ENCODE data around the gene LRMDA. TPM values are rescaled to one million over a fixed set of nuclear protein-coding genes. Genes with fewer than 3 reads are reported as not detected.

Gene LRMDA
- total and polyA plus RNA-seq, 2 of the 4 experiments (the other 2 are of a cell fraction), result 0.07 TPM; not detected in 1

GRCh38 chr10:75395932-75396630, 35.3 kb upstream of the LRMDA start:
- H3K27me3 ChIP-seq (ENCODE audit: control insufficient read depth, insufficient read depth, low read length), result no peaks in the 10 kb centered on the region
- peak overlapping the region; percentile 93 for H4K91ac ChIP-seq (ENCODE audit: insufficient read depth, low read depth, low read length)
- DNase-seq (no peak), ATAC-seq (ENCODE audit: low read depth) (peak; percentile 5)
- H3K79me1 ChIP-seq (ENCODE audit: low read depth in 1 of 2, low read length in 2 of 2), result peaks cover 3 to 21% of the 10 kb centered on the region in 2 experiments
- peak overlapping the region; percentile 96; the same call in 2 of the 3 replicates for H2BK15ac ChIP-seq (ENCODE audit: low read depth, low read length)
- BruUV-seq (replicated peaks), result no TSS peak
- peak overlapping the region; percentile 8 for H4K5ac ChIP-seq (ENCODE audit: low read depth, low read length)
- H4K20me1 ChIP-seq (ENCODE audit: insufficient read depth, low read length), result peaks cover 16% of the 10 kb centered on the region; the same call in 1 of the 2 replicates
- peak overlapping the region; percentile 95 for H3K4ac ChIP-seq (ENCODE audit: low read depth, low read length)
- H4K8ac ChIP-seq (ENCODE audit: low read depth in 2 of 2, low read length in 2 of 2), result peak overlapping the region; percentile 84 to 92
- H3K23ac ChIP-seq (ENCODE audit: low read depth, low read length), result peak overlapping the region; percentile 95
- H3K4me3 ChIP-seq (ENCODE audit: insufficient read depth, low read depth, low read length), result peak overlapping the region; percentile 99
- peaks cover 34% of the 10 kb centered on the region for H3K36me3 ChIP-seq (ENCODE audit: control insufficient read depth, insufficient read depth, low read length)
- H2AK9ac ChIP-seq (replicated peaks; ENCODE audit: low read depth, low read length, poor library complexity), result peak overlapping the region; percentile 92
- CTCF ChIA-PET, result interaction anchor here (0.6 to 1.5 kb wide), 8 partner anchors 9 to 1932 kb away, joined by 3 to 7 read pairs (median 4); no protein-coding TSS in a partner anchor
- peak overlapping the region; percentile 83 for H2BK20ac ChIP-seq (ENCODE audit: low read depth, low read length)
- peak overlapping the region; percentile 81 for H3K4me2 ChIP-seq (ENCODE audit: low read depth, low read length)
- H3K27ac ChIP-seq (ENCODE audit: insufficient read depth, low read length), result peak overlapping the region; percentile 98
- H2BK5ac ChIP-seq (ENCODE audit: low read depth, low read length, poor library complexity, severe bottlenecking), result peak overlapping the region; percentile 83
- intact Hi-C loops (cut with micrococcal nuclease) (loop anchor here (1.0 to 5.0 kb wide), 3 partner anchors 101 to 284 kb away; partner anchors contain the start of gene SAMD8), dilution Hi-C loops (cut with HindIII; ENCODE audit: low sequenced_read_pairs, unreplicated experiment) (no loop called here), in situ Hi-C loops (cut with MboI; ENCODE audit: low sequenced_read_pairs) (loop anchor here (5.0 to 10.0 kb wide), 2 partner anchors 101 to 1716 kb away; no protein-coding TSS in a partner anchor)
- H3K9me3 ChIP-seq (ENCODE audit: control insufficient read depth, insufficient read depth, low read length), result no peaks in the 10 kb centered on the region
- peak overlapping the region; percentile 91 for H2BK120ac ChIP-seq (ENCODE audit: low read depth, low read length)
- 6% methylated on average over 26 of the region's 65 CpGs; no CpG with 5 or more reads in 1 of the 2 experiments for WGBS, 2 experiments (ENCODE audit: extremely low coverage in 2 of 2, insufficient read length in 1 of 2)
- H2AK5ac ChIP-seq (ENCODE audit: low read depth, low read length), result peak overlapping the region; percentile 91
- H2AFZ ChIP-seq (replicated peaks; ENCODE audit: low read length, poor library complexity), result peak overlapping the region; percentile 92
- peak overlapping the region; percentile 80 for H3K56ac ChIP-seq (ENCODE audit: extremely low read depth, insufficient read depth, low read length)
- peak overlapping the region; percentile 91 for H3K9ac ChIP-seq (ENCODE audit: low read depth, low read length)
- H3K4me1 ChIP-seq (ENCODE audit: control insufficient read depth, insufficient read depth, low read length), result peaks cover 13% of the 10 kb centered on the region; the same call in 1 of the 2 replicates
- H3K14ac ChIP-seq (replicated peaks; ENCODE audit: low read depth, low read length), result peak overlapping the region; percentile 94
- peak overlapping the region; percentile 83 for H3K18ac ChIP-seq (ENCODE audit: low read depth, low read length)
- no peak for TF ChIP-seq SMC3 (IDR thresholded peaks at IDR 0.05; ENCODE audit: low read depth, low read length)
- TF ChIP-seq NFE2L2 (IDR thresholded peaks at IDR 0.05; ENCODE audit: low read depth, low read length), result no peak
- TF ChIP-seq MXI1 (IDR thresholded peaks at IDR 0.05; ENCODE audit: borderline replicate concordance, low read depth, low read length), result no peak
- TF ChIP-seq FOS (IDR thresholded peaks at IDR 0.05; ENCODE audit: low read depth, low read length), result no peak
- TF ChIP-seq RCOR1 (IDR thresholded peaks at IDR 0.05; ENCODE audit: insufficient replicate concordance, low read length), result no peak
- no peak for TF ChIP-seq RFX5 (IDR thresholded peaks at IDR 0.05; ENCODE audit: low read depth, low read length)
- no peak for TF ChIP-seq POLR2A (IDR thresholded peaks at IDR 0.05; ENCODE audit: low read depth, low read length)
- TF ChIP-seq CTCF (conservative IDR thresholded peaks at IDR 0.05; ENCODE audit: low read depth, low read length), result no peak
- TF ChIP-seq MAFK (IDR thresholded peaks at IDR 0.05; ENCODE audit: low read depth, low read length), result no peak
- TF ChIP-seq, protein P1, sequence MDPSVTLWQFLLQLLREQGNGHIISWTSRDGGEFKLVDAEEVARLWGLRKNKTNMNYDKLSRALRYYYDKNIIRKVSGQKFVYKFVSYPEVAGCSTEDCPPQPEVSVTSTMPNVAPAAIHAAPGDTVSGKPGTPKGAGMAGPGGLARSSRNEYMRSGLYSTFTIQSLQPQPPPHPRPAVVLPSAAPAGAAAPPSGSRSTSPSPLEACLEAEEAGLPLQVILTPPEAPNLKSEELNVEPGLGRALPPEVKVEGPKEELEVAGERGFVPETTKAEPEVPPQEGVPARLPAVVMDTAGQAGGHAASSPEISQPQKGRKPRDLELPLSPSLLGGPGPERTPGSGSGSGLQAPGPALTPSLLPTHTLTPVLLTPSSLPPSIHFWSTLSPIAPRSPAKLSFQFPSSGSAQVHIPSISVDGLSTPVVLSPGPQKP (IDR thresholded peaks at IDR 0.05; ENCODE audit: borderline replicate concordance, low read depth, low read length), result no peak
- POLR2A ChIA-PET (ENCODE audit: unreplicated experiment), result no interaction called here
- H3K9me1 ChIP-seq (ENCODE audit: insufficient read depth, low read length), result peaks cover 5% of the 10 kb centered on the region; the same call in 1 of the 2 replicates

Measured in IMR-90 (cell line).